HEK293 (cell line): ENCODE results near the gene DLG2.
"Not testable (repeated sequence)": the region's sequence is repeated elsewhere in the genome, so short reads cannot be mapped to it uniquely, and the experiment has no call there.

Experiments
- CTCF ChIA-PET: fragments of 350-600 bp; formaldehyde crosslinking; extraction: SDS; loops from one replicate; lab custom pipeline; 2021; ENCODE audit warnings: antibody characterized with exemption; lab: Yijun Ruan, JAX
- POLR2A ChIA-PET: fragments of 300-600 bp; formaldehyde crosslinking; extraction: SDS; loops from one replicate; lab custom pipeline; 2020; ENCODE audit warnings: antibody characterized with exemption, inconsistent platforms; lab: Yijun Ruan, JAX
- H3K27ac ChIP-seq: fragments of 200-500 bp; sonication (Bioruptor generic); 2 replicates; pipeline ENCODE4 v1.5.1; 2014; ENCODE audit warnings: low read depth, low read length, control low read depth, inconsistent platforms; ENCODE audit errors: extremely low read depth
- H3K36me3 ChIP-seq, 2 experiments: fragments of 200-500 bp in 1 of 2; sonication (Bioruptor generic) in 1 of 2; 1 replicate in 1 of 2; 2 replicates in 1 of 2; pipeline ENCODE4 v1.5.1; 2014 to 2017; ENCODE audit warnings: inconsistent platforms in 2 of 2, low read length in 2 of 2; ENCODE audit not compliant: control insufficient read depth in 2 of 2, insufficient read depth in 1 of 2
- H3K4me1 ChIP-seq: fragments of 200-500 bp; sonication (Bioruptor generic); 2 replicates; pipeline ENCODE4 v1.5.1; 2014; ENCODE audit warnings: mild to moderate bottlenecking, low read length, inconsistent platforms; ENCODE audit not compliant: control insufficient read depth, insufficient read depth
- H3K4me3 ChIP-seq: 2 replicates; pipeline ENCODE4 v1.5.1; 2011; ENCODE audit warnings: low read depth, mild to moderate bottlenecking, control low read depth, low read length, moderate library complexity
- H3K9me3 ChIP-seq: fragments of 200-500 bp; sonication (Bioruptor generic); 2 replicates; pipeline ENCODE4 v1.5.1; 2014; ENCODE audit warnings: low read depth, low read length, inconsistent platforms; ENCODE audit not compliant: control insufficient read depth, insufficient read depth
- BCL11B ChIP-seq: fragments of 450-650 bp; formaldehyde crosslinking; IDR thresholded peaks from 2 replicates; pipeline ENCODE4 v1.5.1; 2016; ENCODE audit warnings: low read depth, missing biosample characterization, missing genetic modification characterization
- EGR2 ChIP-seq: fragments of 450-650 bp; formaldehyde crosslinking; IDR thresholded peaks from 2 replicates; pipeline ENCODE4 v1.5.1; 2016; ENCODE audit warnings: low read depth, missing biosample characterization, missing genetic modification characterization
- KLF8 ChIP-seq: fragments of 450-650 bp; formaldehyde crosslinking; IDR thresholded peaks from 2 replicates; pipeline ENCODE4 v1.5.1; 2016; ENCODE audit warnings: missing biosample characterization, missing genetic modification characterization
- OVOL3 ChIP-seq: fragments of 450-650 bp; formaldehyde crosslinking; IDR thresholded peaks from 2 replicates; pipeline ENCODE4 v1.5.1; 2016; ENCODE audit warnings: missing biosample characterization, missing genetic modification characterization
- PRDM1 ChIP-seq: fragments of 450-650 bp; formaldehyde crosslinking; IDR thresholded peaks from 2 replicates; pipeline ENCODE4; 2016; ENCODE audit warnings: missing biosample characterization, missing genetic modification characterization
- PRDM6 ChIP-seq: fragments of 450-650 bp; formaldehyde crosslinking; IDR thresholded peaks from 2 replicates; pipeline ENCODE4 v1.5.1; 2017; ENCODE audit warnings: missing biosample characterization, missing genetic modification characterization
- SETDB1 ChIP-seq: IDR thresholded peaks from one replicate; pipeline ENCODE4 v1.6.1; 2017; ENCODE audit warnings: mild to moderate bottlenecking, low read length, moderate library complexity, mixed read lengths; ENCODE audit not compliant: insufficient read length
- SP7 ChIP-seq: fragments of 450-650 bp; formaldehyde crosslinking; IDR thresholded peaks from 2 replicates; pipeline ENCODE4 v1.5.1; 2016; ENCODE audit warnings: missing biosample characterization, missing genetic modification characterization
- TCF7L2 ChIP-seq: IDR thresholded peaks from 2 replicates; pipeline ENCODE4 v1.6.1; 2011; ENCODE audit warnings: low read depth, mild to moderate bottlenecking, inconsistent platforms, low read length, moderate library complexity, borderline replicate concordance
- ZFP37 ChIP-seq: fragments of 450-650 bp; formaldehyde crosslinking; IDR thresholded peaks from 2 replicates; pipeline ENCODE4 v1.5.1; 2016; ENCODE audit warnings: missing biosample characterization, missing genetic modification characterization
- ZFP41 ChIP-seq: fragments of 450-650 bp; formaldehyde crosslinking; IDR thresholded peaks from 2 replicates; pipeline ENCODE4 v1.5.1; 2016; ENCODE audit warnings: missing biosample characterization, missing genetic modification characterization, borderline replicate concordance
- ZNF133 ChIP-seq: fragments of 450-650 bp; formaldehyde crosslinking; IDR thresholded peaks from 2 replicates; pipeline ENCODE4 v1.5.1; 2016; ENCODE audit warnings: missing biosample characterization, missing genetic modification characterization
- ZNF211 ChIP-seq: fragments of 450-650 bp; formaldehyde crosslinking; IDR thresholded peaks from 2 replicates; pipeline ENCODE4 v1.5.1; 2016; ENCODE audit warnings: low read depth, missing biosample characterization, missing genetic modification characterization
- ZNF292 ChIP-seq: fragments of 450-650 bp; formaldehyde crosslinking; IDR thresholded peaks from 2 replicates; pipeline ENCODE4 v1.5.1; 2016; ENCODE audit warnings: low read depth, missing biosample characterization, missing genetic modification characterization, borderline replicate concordance
- ZNF302 ChIP-seq: fragments of 450-650 bp; formaldehyde crosslinking; IDR thresholded peaks from 2 replicates; pipeline ENCODE4 v1.5.1; 2016; ENCODE audit warnings: missing biosample characterization, missing genetic modification characterization, low read depth
- ZNF324 ChIP-seq: fragments of 450-650 bp; formaldehyde crosslinking; IDR thresholded peaks from 2 replicates; pipeline ENCODE4 v1.5.1; 2016; ENCODE audit warnings: missing biosample characterization, missing genetic modification characterization
- ZNF362 ChIP-seq: fragments of 450-650 bp; formaldehyde crosslinking; IDR thresholded peaks from 2 replicates; pipeline ENCODE4 v1.5.1; 2016; ENCODE audit warnings: missing biosample characterization, missing genetic modification characterization
- ZNF501 ChIP-seq: fragments of 450-650 bp; formaldehyde crosslinking; IDR thresholded peaks from 2 replicates; pipeline ENCODE4 v1.5.1; 2016; ENCODE audit warnings: missing biosample characterization, missing genetic modification characterization
- ZNF521 ChIP-seq: fragments of 450-650 bp; formaldehyde crosslinking; IDR thresholded peaks from 2 replicates; pipeline ENCODE4 v1.5.1; 2017; ENCODE audit warnings: missing biosample characterization, mild to moderate bottlenecking, missing genetic modification characterization
- ZNF561 ChIP-seq: fragments of 450-650 bp; IDR thresholded peaks from 2 replicates; pipeline ENCODE4 v1.5.1; 2018; ENCODE audit warnings: missing biosample characterization, missing genetic modification characterization, borderline replicate concordance
- ZNF596 ChIP-seq: fragments of 450-650 bp; IDR thresholded peaks from 2 replicates; pipeline ENCODE4 v1.5.0; 2018; ENCODE audit warnings: missing biosample characterization, mild to moderate bottlenecking, missing genetic modification characterization, moderate library complexity
- ZNF629 ChIP-seq: fragments of 450-650 bp; formaldehyde crosslinking; IDR thresholded peaks from 2 replicates; pipeline ENCODE4 v1.5.1; 2017; ENCODE audit warnings: missing biosample characterization, missing genetic modification characterization
- ZNF785 ChIP-seq: fragments of 450-650 bp; formaldehyde crosslinking; IDR thresholded peaks from 2 replicates; pipeline ENCODE4 v1.5.1; 2016; ENCODE audit warnings: missing biosample characterization, missing genetic modification characterization
- ZSCAN18 ChIP-seq: fragments of 450-650 bp; formaldehyde crosslinking; IDR thresholded peaks from 2 replicates; pipeline ENCODE4 v1.5.1; 2016; ENCODE audit warnings: missing biosample characterization, missing genetic modification characterization

The DLG2 gene

GRCh38 chr11:84847842-84848241, 779.3 kb downstream of the DLG2 start:
- Histone ChIP-seq H3K36me3 (no peaks in the 10 kb centered on the region), H3K27ac (no peak overlapping the region), H3K9me3 (no peaks in the 10 kb centered on the region), H3K4me3 (no peak overlapping the region), H3K4me1 (no peaks in the 10 kb centered on the region)
- TF ChIP-seq ZNF324 (tag by site-specific recombination), result no peak
- TF ChIP-seq PRDM1, result no peak
- no peak for TF ChIP-seq TCF7L2
- no peak for TF ChIP-seq EGR2 (tag by site-specific recombination)
- no peak for TF ChIP-seq ZNF302 (tag by site-specific recombination)
- TF ChIP-seq ZFP37 (tag by site-specific recombination), result no peak
- no peak for TF ChIP-seq ZSCAN18 (tag by site-specific recombination)
- TF ChIP-seq PRDM6 (tag by site-specific recombination), result no peak
- no peak for TF ChIP-seq ZFP41
- no peak for TF ChIP-seq SETDB1
- no peak for TF ChIP-seq KLF8 (tag by site-specific recombination)
- TF ChIP-seq ZNF521 (tag by site-specific recombination), result no peak
- no peak for TF ChIP-seq OVOL3 (tag by site-specific recombination)
- ChIA-PET POLR2A (no interaction called here), CTCF (no interaction called here)

- H3K4me1 ChIP-seq, CTCF ChIA-PET, H3K9me3 ChIP-seq, H3K4me3 ChIP-seq, H3K27ac ChIP-seq, H3K36me3 ChIP-seq, POLR2A ChIA-PET: not testable (repeated sequence)
Observed at GRCh38 chr11:84840201-84840600, 786.9 kb downstream of the DLG2 start.

GRCh38 chr11:84837402-84838069, 789.6 kb downstream of the DLG2 start:
- Histone ChIP-seq H3K27ac (no peak overlapping the region), H3K4me1 (no peaks in the 10 kb centered on the region), H3K4me3 (no peak overlapping the region), H3K9me3 (no peaks in the 10 kb centered on the region), H3K36me3 (no peaks in the 10 kb centered on the region)
- ChIA-PET CTCF (interaction anchor here (0.9 kb wide), 1 partner anchor 122 kb away, joined by 3 read pairs; no protein-coding TSS in a partner anchor), POLR2A (no interaction called here)
- TF ChIP-seq ZNF629 (tag by site-specific recombination) (no peak), ZNF362 (tag by site-specific recombination) (no peak), ZNF785 (tag by site-specific recombination) (no peak), BCL11B (no peak), OVOL3 (tag by site-specific recombination) (no peak), ZNF561 (tag by site-specific recombination) (no peak), ZNF133 (tag by site-specific recombination) (no peak), ZNF292 (tag by site-specific recombination) (no peak), ZNF501 (tag by site-specific recombination) (no peak), ZNF596 (tag by site-specific recombination) (no peak), SP7 (tag by site-specific recombination) (no peak), ZNF211 (no peak)
